HepG2 (cell line): ENCODE measurements around the gene SLC2A14.

Experiments
- CBX2 ChIP-seq, 2 experiments: fragments of 200-600 bp in 1 of 2; sonication (generic); formaldehyde crosslinking in 1 of 2; IDR thresholded peaks; 2 replicates each; pipeline versions ENCODE4 v1.7.0 to v1.8.1; 2018 to 2022; ENCODE audit warnings: low read depth in 2 of 2, low read length in 1 of 2, mild to moderate bottlenecking in 1 of 2, missing genetic modification reagents in 1 of 2
- EED ChIP-seq: sonication (generic); formaldehyde crosslinking; IDR thresholded peaks from 2 replicates; pipeline ENCODE4 v1.5.0; 2020; ENCODE audit warnings: mild to moderate bottlenecking, missing genetic modification reagents
- EZH2 ChIP-seq: conservative IDR thresholded peaks from 2 replicates; pipeline ENCODE4 v1.6.1; 2012; ENCODE audit warnings: mild to moderate bottlenecking, low read depth, low read length, moderate library complexity
- HDAC2 ChIP-seq: sonication (generic); formaldehyde crosslinking; IDR thresholded peaks from 2 replicates; pipeline ENCODE4 v1.4.0; 2020; ENCODE audit warnings: missing genetic modification reagents
- MAZ ChIP-seq, 2 experiments: sonication (generic) in 1 of 2; formaldehyde crosslinking in 1 of 2; IDR thresholded peaks; 2 replicates each; pipeline versions ENCODE4 v1.5.0 to v1.6.1; 2012 to 2020; ENCODE audit warnings: low read depth in 2 of 2, mild to moderate bottlenecking in 2 of 2, borderline replicate concordance in 1 of 2, improper control_type of control experiment in 1 of 2, low read length in 1 of 2, missing genetic modification reagents in 1 of 2, moderate library complexity in 1 of 2
- NBN ChIP-seq: fragments of 450-650 bp; conservative IDR thresholded peaks from 2 replicates; pipeline ENCODE4 v1.6.1; 2017
- NFE2L2 ChIP-seq: fragments of 150-350 bp; IDR thresholded peaks from 2 replicates; pipeline ENCODE4 v1.6.1; 2014; ENCODE audit warnings: low read length
- REL ChIP-seq: sonication (generic); formaldehyde crosslinking; conservative IDR thresholded peaks from 2 replicates; pipeline ENCODE4 v1.8.0; 2022; ENCODE audit warnings: mild to moderate bottlenecking, missing genetic modification reagents, moderate library complexity
- YY1 ChIP-seq: IDR thresholded peaks from 2 replicates; pipeline ENCODE4 v1.6.1; 2011; ENCODE audit warnings: low read length, low read depth, moderate library complexity, mild to moderate bottlenecking; ENCODE audit not compliant: insufficient read depth, insufficient replicate concordance
- ZNF670 ChIP-seq: sonication (generic); formaldehyde crosslinking; IDR thresholded peaks from 2 replicates; pipeline ENCODE4 v1.8.0; 2022; ENCODE audit warnings: mild to moderate bottlenecking, missing genetic modification reagents, borderline replicate concordance
- TF ChIP-seq, protein P1 (sequence below): sonication (generic); formaldehyde crosslinking; IDR thresholded peaks from 2 replicates; pipeline ENCODE4 v1.5.0; 2020; ENCODE audit warnings: mild to moderate bottlenecking, missing genetic modification reagents, moderate library complexity
- TF ChIP-seq, protein P2 (sequence below): IDR thresholded peaks from 2 replicates; pipeline ENCODE4 v1.6.1; 2012; ENCODE audit warnings: inconsistent platforms

DNA sequence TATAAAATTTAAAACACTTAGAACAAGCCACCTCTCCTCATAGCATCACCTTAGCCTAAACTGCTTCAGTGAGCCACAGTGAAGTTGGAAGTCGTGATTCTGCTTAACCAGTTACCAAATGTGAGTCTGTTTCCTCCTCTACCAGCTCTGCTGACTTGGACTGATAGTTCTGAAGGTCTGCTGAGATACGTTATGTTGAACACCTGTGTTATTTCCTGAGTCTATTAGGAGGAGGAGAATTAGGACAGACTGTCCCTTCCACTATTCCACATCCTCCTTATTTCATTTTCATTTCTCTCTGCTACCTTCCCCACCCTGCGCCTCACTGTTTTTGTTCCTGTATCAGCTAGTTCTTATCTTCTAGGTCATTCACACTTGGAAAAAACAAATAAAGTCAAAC lies 2.4 kb downstream of the SLC2A14 start:
- TF ChIP-seq, protein P1, sequence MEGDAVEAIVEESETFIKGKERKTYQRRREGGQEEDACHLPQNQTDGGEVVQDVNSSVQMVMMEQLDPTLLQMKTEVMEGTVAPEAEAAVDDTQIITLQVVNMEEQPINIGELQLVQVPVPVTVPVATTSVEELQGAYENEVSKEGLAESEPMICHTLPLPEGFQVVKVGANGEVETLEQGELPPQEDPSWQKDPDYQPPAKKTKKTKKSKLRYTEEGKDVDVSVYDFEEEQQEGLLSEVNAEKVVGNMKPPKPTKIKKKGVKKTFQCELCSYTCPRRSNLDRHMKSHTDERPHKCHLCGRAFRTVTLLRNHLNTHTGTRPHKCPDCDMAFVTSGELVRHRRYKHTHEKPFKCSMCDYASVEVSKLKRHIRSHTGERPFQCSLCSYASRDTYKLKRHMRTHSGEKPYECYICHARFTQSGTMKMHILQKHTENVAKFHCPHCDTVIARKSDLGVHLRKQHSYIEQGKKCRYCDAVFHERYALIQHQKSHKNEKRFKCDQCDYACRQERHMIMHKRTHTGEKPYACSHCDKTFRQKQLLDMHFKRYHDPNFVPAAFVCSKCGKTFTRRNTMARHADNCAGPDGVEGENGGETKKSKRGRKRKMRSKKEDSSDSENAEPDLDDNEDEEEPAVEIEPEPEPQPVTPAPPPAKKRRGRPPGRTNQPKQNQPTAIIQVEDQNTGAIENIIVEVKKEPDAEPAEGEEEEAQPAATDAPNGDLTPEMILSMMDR (CRISPR knock-in tag) = no peak
- TF ChIP-seq YY1 (no peak), HDAC2 (CRISPR knock-in tag) (no peak), ZNF670 (CRISPR knock-in tag) (no peak), NFE2L2 (no peak), NBN (no peak), MAZ (IDR thresholded peaks at IDR 0.05; ENCODE audit: borderline replicate concordance, low read depth, low read length) (no peak), MAZ (CRISPR knock-in tag; IDR thresholded peaks at IDR 0.05; ENCODE audit: low read depth) (no peak), CBX2 (IDR thresholded peaks at IDR 0.05; ENCODE audit: low read depth, low read length) (no peak), CBX2 (CRISPR knock-in tag; IDR thresholded peaks at IDR 0.05; ENCODE audit: low read depth) (no peak), EZH2 (no peak), REL (no peak), EED (CRISPR knock-in tag) (no peak)
- TF ChIP-seq, protein P2, sequence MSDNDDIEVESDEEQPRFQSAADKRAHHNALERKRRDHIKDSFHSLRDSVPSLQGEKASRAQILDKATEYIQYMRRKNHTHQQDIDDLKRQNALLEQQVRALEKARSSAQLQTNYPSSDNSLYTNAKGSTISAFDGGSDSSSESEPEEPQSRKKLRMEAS = no peak
